ENCODE measurements around the gene HSF2BP.

Gene HSF2BP

DNA sequence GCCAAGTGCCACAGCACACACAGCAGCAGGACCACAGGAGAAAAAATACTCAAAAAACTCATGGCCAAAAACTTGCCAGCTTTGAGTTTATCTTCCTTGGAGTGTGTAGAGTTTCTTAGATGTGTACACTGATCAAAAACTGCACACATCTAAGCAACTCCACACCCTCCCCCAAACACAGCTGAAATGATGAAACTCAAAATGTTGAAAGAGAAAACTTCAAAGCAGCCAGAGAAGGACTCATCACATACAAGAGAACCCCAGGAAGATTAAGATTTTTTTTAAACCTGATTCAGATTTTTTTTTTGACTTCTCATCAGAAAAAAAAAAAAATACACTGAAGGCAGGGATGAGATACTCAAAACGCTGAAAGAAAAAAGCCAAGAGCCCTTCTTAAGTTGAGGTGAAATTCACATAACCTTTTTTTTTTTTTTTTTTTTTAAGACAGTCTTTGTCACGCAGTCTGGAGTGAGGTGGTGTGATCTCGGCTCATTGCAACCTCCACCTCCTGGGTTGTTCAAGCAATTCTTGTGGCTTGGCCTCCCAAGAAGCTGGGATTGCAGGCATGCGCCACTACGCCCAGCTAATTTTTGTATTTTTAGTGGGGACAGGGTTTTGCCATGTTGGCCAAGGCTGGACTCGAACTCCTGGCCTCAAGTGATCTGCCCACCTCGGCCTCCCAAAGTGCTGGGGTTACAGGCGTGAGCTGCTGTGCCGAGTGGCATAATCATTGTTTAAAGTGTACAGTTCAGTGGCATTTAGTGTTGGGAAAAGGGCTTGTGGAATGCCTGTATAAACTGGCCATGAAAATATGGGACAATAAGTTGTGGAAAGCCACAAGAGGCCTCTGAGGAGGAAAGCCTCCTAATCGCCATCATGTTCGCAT, 38.7 kb upstream of the HSF2BP start:
- peaks cover 0 to 5% (median 0%) of the 10 kb centered on the region in 5 donors for H3K9me3 ChIP-seq (ENCODE audit: control insufficient read depth in 5 of 5, low read length in 5 of 5)

DNA sequence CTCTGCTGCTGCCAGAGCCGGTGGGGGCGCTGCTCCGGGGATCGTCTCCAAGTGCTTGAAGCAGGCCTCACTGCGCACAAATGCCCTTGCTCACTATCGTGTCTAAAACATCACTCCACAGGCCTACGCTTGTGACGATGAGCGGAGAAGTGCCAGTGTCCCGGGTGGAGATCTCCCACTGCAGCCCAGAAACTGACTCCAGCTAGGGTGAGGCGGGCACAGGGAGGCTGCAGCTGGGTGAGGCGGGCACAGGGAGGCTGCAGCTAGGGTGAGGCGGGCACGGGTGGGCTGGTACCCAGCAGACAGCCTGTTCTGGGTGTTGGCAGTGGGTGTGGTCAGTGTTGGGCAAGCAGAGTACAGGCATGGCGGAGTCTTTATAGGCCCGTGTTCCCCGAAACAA, 36.9 kb upstream of the HSF2BP start:
- peaks cover 0 to 5% (median 0%) of the 10 kb centered on the region in 5 donors for H3K9me3 ChIP-seq (ENCODE audit: control insufficient read depth in 5 of 5, low read length in 5 of 5)
- peaks cover 2 to 52% (median 38%) of the 10 kb centered on the region in 5 donors for H3K36me3 ChIP-seq (ENCODE audit: control insufficient read depth in 5 of 5, insufficient read depth in 5 of 5, low read length in 5 of 5)
- H3K4me1 ChIP-seq (ENCODE audit: control insufficient read depth in 5 of 5, insufficient read depth in 5 of 5, low read length in 5 of 5), result no peaks in the 10 kb centered on the region
- H3K27ac ChIP-seq (ENCODE audit: low read depth, low read length), result no peak overlapping the region
- no peak overlapping the region for H3K4me3 ChIP-seq (ENCODE audit: low read depth in 1 of 5, low read length in 5 of 5)
- H3K27me3 ChIP-seq (ENCODE audit: control insufficient read depth in 5 of 5, insufficient read depth in 4 of 5, low read length in 5 of 5), result no peaks in the 10 kb centered on the region
- no peak overlapping the region for H3K9ac ChIP-seq (ENCODE audit: low read length in 5 of 5)

More for the DNA sequence above, 38.7 kb upstream of the HSF2BP start:
- peaks cover 2 to 37% (median 22%) of the 10 kb centered on the region in 5 donors for H3K36me3 ChIP-seq (ENCODE audit: control insufficient read depth in 5 of 5, insufficient read depth in 5 of 5, low read length in 5 of 5)
- no peak overlapping the region for H3K27ac ChIP-seq (ENCODE audit: low read depth, low read length)
- no peak overlapping the region for H3K9ac ChIP-seq (ENCODE audit: low read length in 5 of 5)
- no peaks in the 10 kb centered on the region for H3K27me3 ChIP-seq (ENCODE audit: control insufficient read depth in 5 of 5, insufficient read depth in 4 of 5, low read length in 5 of 5)
- peaks cover 0 to 12% (median 9%) of the 10 kb centered on the region in 5 donors for H3K4me1 ChIP-seq (ENCODE audit: control insufficient read depth in 5 of 5, insufficient read depth in 5 of 5, low read length in 5 of 5)
- no peak overlapping the region for H3K4me3 ChIP-seq (ENCODE audit: low read depth in 1 of 5, low read length in 5 of 5)

DNA sequence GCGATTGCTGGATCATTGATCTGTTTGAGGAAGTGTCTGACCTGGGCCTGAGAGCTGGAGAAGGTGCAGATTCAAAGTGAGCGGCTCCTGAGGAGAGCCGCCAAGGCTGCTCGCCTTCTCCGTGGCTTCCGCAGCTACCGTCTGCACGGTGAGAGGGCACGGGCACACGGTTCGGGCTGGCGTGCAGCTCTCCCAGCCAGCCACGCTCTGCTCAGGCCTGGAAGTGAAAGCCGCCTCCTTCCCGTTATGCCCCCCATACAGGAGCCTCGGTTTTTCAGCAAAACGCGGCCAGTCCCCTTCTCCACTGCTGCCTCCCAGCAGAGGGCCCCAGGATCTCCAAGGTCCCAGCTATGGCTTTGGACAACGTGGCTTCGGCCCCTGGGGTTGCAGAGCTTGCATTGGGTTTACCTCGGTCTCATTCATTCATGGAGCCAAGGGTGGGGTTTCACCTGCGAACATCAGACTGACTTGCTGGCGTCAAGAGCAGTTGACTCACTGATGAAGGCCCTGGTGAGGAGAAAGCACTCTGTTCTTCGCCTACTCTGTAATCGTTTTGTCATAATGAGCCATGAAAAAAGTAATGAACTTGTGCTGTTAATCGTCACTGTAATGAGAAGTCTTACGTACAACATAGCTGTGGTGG, 35.3 kb upstream of the HSF2BP start:
- Histone ChIP-seq H3K27me3 (ENCODE audit: control insufficient read depth in 5 of 5, insufficient read depth in 4 of 5, low read length in 5 of 5) (no peaks in the 10 kb centered on the region), H3K36me3 (ENCODE audit: control insufficient read depth in 5 of 5, insufficient read depth in 5 of 5, low read length in 5 of 5) (peaks cover 2 to 68% (median 55%) of the 10 kb centered on the region in 5 donors), H3K9ac (ENCODE audit: low read length in 5 of 5) (no peak overlapping the region), H3K4me3 (ENCODE audit: low read depth in 1 of 5, low read length in 5 of 5) (no peak overlapping the region), H3K27ac (ENCODE audit: low read depth, low read length) (no peak overlapping the region), H3K9me3 (ENCODE audit: control insufficient read depth in 5 of 5, low read length in 5 of 5) (peaks cover 0 to 5% (median 0%) of the 10 kb centered on the region in 5 donors), H3K4me1 (ENCODE audit: control insufficient read depth in 5 of 5, insufficient read depth in 5 of 5, low read length in 5 of 5) (peaks cover 0 to 4% (median 3%) of the 10 kb centered on the region in 5 donors)

GRCh38 chr21:43693981-43694380, 34.7 kb upstream of the HSF2BP start:
- Histone ChIP-seq H3K4me1 (ENCODE audit: control insufficient read depth in 5 of 5, insufficient read depth in 5 of 5, low read length in 5 of 5) (peaks cover 0 to 10% (median 7%) of the 10 kb centered on the region in 5 donors), H3K27me3 (ENCODE audit: control insufficient read depth in 5 of 5, insufficient read depth in 4 of 5, low read length in 5 of 5) (no peaks in the 10 kb centered on the region), H3K36me3 (ENCODE audit: control insufficient read depth in 5 of 5, insufficient read depth in 5 of 5, low read length in 5 of 5) (peaks cover 2 to 73% (median 60%) of the 10 kb centered on the region in 5 donors), H3K4me3 (ENCODE audit: low read depth in 1 of 5, low read length in 5 of 5) (no peak overlapping the region), H3K27ac (ENCODE audit: low read depth, low read length) (no peak overlapping the region), H3K9me3 (ENCODE audit: control insufficient read depth in 5 of 5, low read length in 5 of 5) (peaks cover 0 to 5% (median 0%) of the 10 kb centered on the region in 5 donors), H3K9ac (ENCODE audit: low read length in 5 of 5) (no peak overlapping the region)

- Histone ChIP-seq H3K27me3 (ENCODE audit: control insufficient read depth in 5 of 5, insufficient read depth in 4 of 5, low read length in 5 of 5) (no peaks in the 10 kb centered on the region), H3K9me3 (ENCODE audit: control insufficient read depth in 5 of 5, low read length in 5 of 5) (no peaks in the 10 kb centered on the region), H3K9ac (ENCODE audit: low read length in 5 of 5) (no peak overlapping the region), H3K4me1 (ENCODE audit: control insufficient read depth in 5 of 5, insufficient read depth in 5 of 5, low read length in 5 of 5) (peaks cover 0 to 18% (median 8%) of the 10 kb centered on the region in 5 donors), H3K27ac (ENCODE audit: low read depth, low read length) (no peak overlapping the region), H3K4me3 (ENCODE audit: low read depth in 1 of 5, low read length in 5 of 5) (no peak overlapping the region), H3K36me3 (ENCODE audit: control insufficient read depth in 5 of 5, insufficient read depth in 5 of 5, low read length in 5 of 5) (peaks cover 2 to 83% (median 68%) of the 10 kb centered on the region in 5 donors)
These were observed 33.7 kb upstream of the HSF2BP start for GRCh38 chr21:43692949-43693348.

- Histone ChIP-seq H3K4me3 (ENCODE audit: low read depth in 1 of 5, low read length in 5 of 5) (no peak overlapping the region), H3K9ac (ENCODE audit: low read length in 5 of 5) (no peak overlapping the region), H3K9me3 (ENCODE audit: control insufficient read depth in 5 of 5, low read length in 5 of 5) (no peaks in the 10 kb centered on the region), H3K36me3 (ENCODE audit: control insufficient read depth in 5 of 5, insufficient read depth in 5 of 5, low read length in 5 of 5) (peaks cover 2 to 90% (median 79%) of the 10 kb centered on the region in 5 donors), H3K27me3 (ENCODE audit: control insufficient read depth in 5 of 5, insufficient read depth in 4 of 5, low read length in 5 of 5) (no peaks in the 10 kb centered on the region), H3K27ac (ENCODE audit: low read depth, low read length) (no peak overlapping the region), H3K4me1 (ENCODE audit: control insufficient read depth in 5 of 5, insufficient read depth in 5 of 5, low read length in 5 of 5) (peaks cover 0 to 29% (median 20%) of the 10 kb centered on the region in 5 donors)
These were observed 32.5 kb upstream of the HSF2BP start for GRCh38 chr21:43691801-43692200.

- Histone ChIP-seq H3K4me3 (ENCODE audit: low read depth in 1 of 5, low read length in 5 of 5) (no peak overlapping the region), H3K9me3 (ENCODE audit: control insufficient read depth in 5 of 5, low read length in 5 of 5) (no peaks in the 10 kb centered on the region), H3K4me1 (ENCODE audit: control insufficient read depth in 5 of 5, insufficient read depth in 5 of 5, low read length in 5 of 5) (peaks cover 0 to 33% (median 25%) of the 10 kb centered on the region in 5 donors), H3K9ac (ENCODE audit: low read length in 5 of 5) (no peak overlapping the region), H3K27ac (ENCODE audit: low read depth, low read length) (no peak overlapping the region), H3K27me3 (ENCODE audit: control insufficient read depth in 5 of 5, insufficient read depth in 4 of 5, low read length in 5 of 5) (no peaks in the 10 kb centered on the region), H3K36me3 (ENCODE audit: control insufficient read depth in 5 of 5, insufficient read depth in 5 of 5, low read length in 5 of 5) (peaks cover 2 to 92% (median 80%) of the 10 kb centered on the region in 5 donors)
These were observed 32.0 kb upstream of the HSF2BP start for GRCh38 chr21:43691086-43691795.

DNA sequence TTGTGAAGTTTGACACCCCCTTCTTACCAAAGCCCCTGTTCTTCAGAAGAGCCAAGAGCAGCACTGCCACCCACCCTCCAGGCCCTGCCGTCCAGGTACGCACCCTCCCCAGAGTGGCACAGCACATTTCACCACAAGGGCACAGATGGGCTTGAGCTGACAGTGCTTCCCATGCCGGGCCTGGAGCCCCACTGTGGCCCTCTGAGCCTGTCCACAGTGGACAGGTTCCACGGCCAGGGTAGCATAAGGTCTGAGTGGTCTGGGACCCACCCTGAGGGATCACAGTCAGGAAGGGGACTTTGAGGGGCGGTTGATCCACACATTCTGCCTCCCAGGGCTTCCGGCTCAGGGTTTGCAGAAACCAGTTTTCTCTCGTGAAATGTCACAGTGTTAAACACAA, 31.1 kb upstream of the HSF2BP start:
- Histone ChIP-seq H3K9ac (ENCODE audit: low read length in 5 of 5) (no peak overlapping the region), H3K36me3 (ENCODE audit: control insufficient read depth in 5 of 5, insufficient read depth in 5 of 5, low read length in 5 of 5) (peaks cover 2 to 94% (median 84%) of the 10 kb centered on the region in 5 donors), H3K9me3 (ENCODE audit: control insufficient read depth in 5 of 5, low read length in 5 of 5) (no peaks in the 10 kb centered on the region), H3K27me3 (ENCODE audit: control insufficient read depth in 5 of 5, insufficient read depth in 4 of 5, low read length in 5 of 5) (no peaks in the 10 kb centered on the region), H3K27ac (ENCODE audit: low read depth, low read length) (no peak overlapping the region), H3K4me3 (ENCODE audit: low read depth in 1 of 5, low read length in 5 of 5) (no peak overlapping the region), H3K4me1 (ENCODE audit: control insufficient read depth in 5 of 5, insufficient read depth in 5 of 5, low read length in 5 of 5) (peaks cover 0 to 40% (median 31%) of the 10 kb centered on the region in 5 donors)

- no peaks in the 10 kb centered on the region for H3K27me3 ChIP-seq (ENCODE audit: control insufficient read depth in 5 of 5, insufficient read depth in 4 of 5, low read length in 5 of 5)
- no peaks in the 10 kb centered on the region for H3K9me3 ChIP-seq (ENCODE audit: control insufficient read depth in 5 of 5, low read length in 5 of 5)
- H3K36me3 ChIP-seq (ENCODE audit: control insufficient read depth in 5 of 5, insufficient read depth in 5 of 5, low read length in 5 of 5), result peaks cover 3 to 97% (median 88%) of the 10 kb centered on the region in 5 donors
- H3K4me3 ChIP-seq (ENCODE audit: low read depth in 1 of 5, low read length in 5 of 5), result no peak overlapping the region
- no peak overlapping the region for H3K9ac ChIP-seq (ENCODE audit: low read length in 5 of 5)
- H3K4me1 ChIP-seq (ENCODE audit: control insufficient read depth in 5 of 5, insufficient read depth in 5 of 5, low read length in 5 of 5), result peaks cover 0 to 46% (median 32%) of the 10 kb centered on the region in 5 donors
- H3K27ac ChIP-seq (ENCODE audit: low read depth, low read length), result no peak overlapping the region
These were observed 30.5 kb upstream of the HSF2BP start for GRCh38 chr21:43689556-43690337.

Data from subcutaneous abdominal adipose tissue (tissue), 5 donors.